ENCODE measurements around the gene STRN.
A peak's percentile ranks its signal among the peaks of the same experiment; 100 is the strongest.
"Not testable (repeated sequence)": the region's sequence is repeated elsewhere in the genome, so short reads cannot be mapped to it uniquely, and the experiment has no call there.

The STRN gene, protein sequence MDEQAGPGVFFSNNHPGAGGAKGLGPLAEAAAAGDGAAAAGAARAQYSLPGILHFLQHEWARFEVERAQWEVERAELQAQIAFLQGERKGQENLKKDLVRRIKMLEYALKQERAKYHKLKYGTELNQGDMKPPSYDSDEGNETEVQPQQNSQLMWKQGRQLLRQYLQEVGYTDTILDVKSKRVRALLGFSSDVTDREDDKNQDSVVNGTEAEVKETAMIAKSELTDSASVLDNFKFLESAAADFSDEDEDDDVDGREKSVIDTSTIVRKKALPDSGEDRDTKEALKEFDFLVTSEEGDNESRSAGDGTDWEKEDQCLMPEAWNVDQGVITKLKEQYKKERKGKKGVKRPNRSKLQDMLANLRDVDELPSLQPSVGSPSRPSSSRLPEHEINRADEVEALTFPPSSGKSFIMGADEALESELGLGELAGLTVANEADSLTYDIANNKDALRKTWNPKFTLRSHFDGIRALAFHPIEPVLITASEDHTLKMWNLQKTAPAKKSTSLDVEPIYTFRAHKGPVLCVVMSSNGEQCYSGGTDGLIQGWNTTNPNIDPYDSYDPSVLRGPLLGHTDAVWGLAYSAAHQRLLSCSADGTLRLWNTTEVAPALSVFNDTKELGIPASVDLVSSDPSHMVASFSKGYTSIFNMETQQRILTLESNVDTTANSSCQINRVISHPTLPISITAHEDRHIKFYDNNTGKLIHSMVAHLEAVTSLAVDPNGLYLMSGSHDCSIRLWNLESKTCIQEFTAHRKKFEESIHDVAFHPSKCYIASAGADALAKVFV

DNA sequence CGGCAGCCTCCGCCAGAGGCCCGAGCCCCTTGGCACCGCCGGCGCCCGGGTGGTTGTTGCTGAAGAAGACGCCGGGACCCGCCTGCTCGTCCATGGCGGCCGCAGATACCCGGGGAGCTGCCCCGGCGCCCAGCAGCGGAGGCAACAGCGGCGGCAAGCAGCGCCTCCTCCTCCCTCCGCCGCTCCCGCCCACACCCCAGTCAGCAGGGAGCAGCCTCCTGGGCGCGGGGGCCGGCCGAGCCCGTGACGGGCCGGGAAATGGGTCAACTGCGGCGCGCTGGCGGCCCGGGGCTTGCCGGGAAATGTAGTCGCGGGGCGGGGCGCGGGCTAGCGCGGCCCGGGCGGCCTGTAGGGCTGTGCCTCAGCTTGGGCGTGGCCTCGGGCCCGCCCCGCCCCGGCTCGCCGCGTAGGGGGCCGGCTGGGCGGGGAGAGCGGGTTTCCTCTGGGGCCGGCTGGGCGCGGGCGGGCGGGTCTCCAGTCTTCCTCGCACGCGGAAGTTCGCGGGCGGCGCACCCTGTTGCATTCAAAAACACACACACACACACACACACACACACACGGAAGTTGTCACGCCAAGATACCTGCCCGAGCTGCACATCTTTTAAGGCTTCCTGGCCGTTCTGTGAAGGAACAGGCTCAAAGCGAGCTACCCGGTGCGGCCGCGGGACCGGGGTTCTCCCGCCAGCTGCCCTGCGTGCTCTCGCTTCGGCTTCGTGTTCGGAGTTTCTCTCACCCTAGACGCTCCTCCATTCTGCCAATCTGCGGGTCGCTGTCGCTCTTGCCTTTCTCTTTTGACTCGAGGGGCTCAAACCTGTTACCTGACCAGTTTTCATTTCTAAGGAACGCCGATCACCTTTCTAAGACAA, at the start of gene STRN:
STRN (minus strand) TSS at position 167 of the 866 bp plus-strand sequence; CDS start at position 94, 73 bp downstream.
- FAIRE-seq = no peak

DNA sequence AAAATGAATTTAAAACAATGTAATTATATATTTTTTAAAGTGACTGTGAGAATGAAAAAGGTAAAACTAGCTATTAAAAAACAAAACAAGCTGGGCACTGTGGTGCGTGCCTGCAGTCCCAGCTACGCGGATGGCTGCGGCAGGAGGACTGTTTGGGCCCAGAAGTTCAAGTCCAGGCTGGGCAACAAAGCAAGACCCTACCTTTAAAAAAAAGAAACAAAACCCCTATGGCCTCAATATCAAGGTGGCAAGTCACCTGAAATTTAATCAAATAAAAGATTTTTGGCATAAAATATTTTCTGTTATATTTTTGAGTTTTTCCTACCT, 46.9 kb upstream of the STRN start:
- FAIRE-seq = no peak

DNA sequence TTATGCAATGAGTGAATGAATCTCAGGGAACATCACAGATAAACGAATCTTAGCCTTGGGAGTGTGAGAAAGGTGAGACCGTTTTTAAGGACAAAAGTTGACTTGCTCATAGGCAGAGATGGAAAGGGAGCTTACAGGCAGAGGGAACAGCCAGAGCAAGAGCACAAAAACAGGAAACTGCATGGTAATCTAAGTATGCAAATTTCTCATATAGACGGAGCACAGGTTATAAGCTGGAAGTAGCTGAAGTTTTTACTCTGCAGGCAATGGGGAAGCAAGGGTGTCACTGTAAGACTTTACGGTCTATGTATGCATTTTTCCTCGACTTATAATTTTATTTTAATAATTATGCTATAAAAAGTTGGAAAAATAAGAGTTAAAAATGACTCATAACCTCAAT, 44.8 kb upstream of the STRN start:
- FAIRE-seq = no peak

DNA sequence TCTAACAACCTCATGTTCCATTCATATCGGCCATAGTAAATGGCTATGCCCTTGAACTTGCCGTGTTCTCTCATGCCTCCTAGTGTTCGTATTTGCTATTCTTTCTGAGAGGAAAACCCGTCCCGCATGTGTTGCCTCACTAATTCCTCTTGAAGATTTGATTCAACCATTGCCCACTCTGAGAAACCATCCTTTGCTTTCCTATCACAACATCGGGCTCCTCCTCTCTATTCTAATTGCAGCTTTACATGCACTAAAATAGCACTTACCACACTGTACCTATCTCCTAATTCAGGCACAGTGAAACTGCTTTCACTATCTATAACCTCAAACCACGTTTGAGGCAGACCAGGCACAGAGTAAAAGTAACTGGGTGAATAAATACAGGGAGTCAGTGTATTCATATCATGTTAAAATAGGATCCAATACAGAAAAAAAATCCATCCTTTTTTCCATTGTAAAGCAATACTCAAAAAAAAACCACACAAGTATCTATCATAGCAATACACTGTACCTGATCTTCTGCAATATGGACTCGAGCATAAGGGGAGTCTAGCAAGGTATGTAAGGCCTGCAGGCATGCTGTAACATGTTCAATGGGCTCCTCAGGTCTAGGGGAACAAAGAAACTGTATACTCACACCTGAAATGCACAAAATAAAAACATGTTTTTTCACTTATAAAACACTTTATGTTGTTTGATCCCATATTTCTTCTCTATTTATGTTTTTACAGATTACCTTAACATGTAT, 39.0 kb upstream of the STRN start:
- FAIRE-seq = no peak

DNA sequence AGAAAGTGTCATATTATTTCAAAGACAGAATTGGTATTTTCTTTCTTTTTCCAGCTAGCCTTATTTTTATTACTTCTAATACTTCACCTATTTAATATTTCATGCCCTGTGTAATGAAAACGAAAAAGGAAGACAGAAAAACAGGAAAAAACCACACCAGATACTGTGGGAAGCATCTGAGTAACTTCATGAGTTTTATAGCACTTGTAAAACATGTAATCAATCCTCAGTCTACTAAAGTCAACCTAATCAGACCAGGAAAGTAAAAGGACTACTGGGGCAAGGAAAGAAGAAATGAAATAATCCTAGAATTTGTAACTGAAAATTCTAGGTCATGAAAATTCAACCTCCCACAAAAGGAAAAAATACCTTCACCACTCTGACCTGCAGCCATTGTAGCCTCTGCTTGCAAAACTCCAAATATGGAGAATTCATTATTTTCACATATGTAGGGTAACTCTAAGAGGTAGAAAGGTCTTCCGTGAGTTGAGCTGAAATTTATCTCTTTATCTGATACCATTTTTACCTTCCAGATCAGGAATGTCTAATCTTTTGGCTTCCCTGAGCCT, 34.7 kb upstream of the STRN start:
- FAIRE-seq = peak; percentile 42

DNA sequence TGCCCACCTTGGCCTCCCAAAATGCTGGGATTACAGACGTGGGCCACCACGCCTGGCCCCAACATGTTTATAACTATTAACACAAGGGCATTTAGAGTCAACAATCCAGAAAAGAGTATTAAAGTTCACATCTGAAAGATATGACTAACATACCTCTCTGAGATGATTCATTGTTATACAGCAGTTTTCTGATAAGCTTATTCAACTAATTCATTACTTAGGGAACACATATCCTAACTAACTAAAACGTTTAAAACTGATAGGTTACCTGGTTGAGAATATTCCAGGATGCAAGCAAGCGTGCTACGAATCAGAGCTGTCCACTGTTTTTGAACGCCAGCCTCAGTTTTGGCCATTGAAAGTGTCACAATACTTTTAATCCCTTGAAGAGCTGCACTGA, 34.0 kb upstream of the STRN start:
- FAIRE-seq = no peak

DNA sequence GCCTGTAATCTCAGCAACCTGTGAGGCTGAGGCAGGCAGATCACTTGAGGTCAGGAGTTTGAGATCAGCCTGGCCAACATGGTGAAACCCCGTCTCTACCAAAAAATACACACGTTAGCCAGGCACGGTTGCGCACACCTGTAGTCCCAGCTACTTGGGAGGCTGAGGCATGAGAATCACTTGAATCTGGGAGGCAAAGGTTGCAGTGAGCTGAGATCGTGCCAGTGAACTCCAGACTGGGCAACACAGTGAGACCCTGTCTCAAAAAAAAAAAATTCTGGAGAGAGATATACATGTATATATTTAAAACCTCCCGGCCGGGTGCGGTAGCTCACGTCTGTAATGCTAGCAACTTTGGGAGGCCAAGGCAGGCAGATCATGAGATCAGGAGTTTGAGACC, 33.1 kb upstream of the STRN start:
- not testable (repeated sequence) for FAIRE-seq

DNA sequence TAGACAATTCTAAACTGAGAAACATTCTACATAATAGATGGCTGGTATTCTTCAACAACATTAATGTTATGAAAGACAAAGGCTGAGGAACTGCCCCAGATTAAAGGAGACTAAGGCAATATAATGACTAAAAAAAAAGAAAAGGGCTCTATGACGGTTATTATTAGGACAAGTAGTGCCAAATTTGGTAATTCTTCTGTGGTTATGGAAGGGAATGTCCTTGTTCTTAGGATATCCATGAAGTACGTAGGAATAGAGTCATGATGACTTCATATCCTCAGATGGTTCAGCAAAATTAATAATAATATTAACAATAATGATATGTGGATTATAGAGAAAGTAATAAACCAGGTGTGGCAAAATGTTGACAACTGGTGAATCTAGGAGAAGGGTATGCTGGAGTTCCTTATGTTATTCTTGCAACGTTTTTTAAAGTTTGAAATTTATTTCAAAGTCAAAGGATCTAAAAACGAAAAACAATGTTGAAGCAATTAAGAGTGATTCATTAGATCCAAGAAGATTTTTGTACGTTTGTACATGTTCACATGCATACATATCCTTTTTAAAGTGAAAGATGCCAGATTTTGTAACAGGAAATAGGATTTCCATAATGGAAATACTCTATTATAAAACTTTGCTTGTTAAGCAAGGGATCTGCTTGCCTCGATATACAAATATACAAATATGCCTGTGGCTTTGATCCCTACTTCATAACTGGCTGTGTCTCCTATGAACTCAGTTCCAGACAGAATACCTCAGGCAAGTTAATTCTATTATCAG, 27.7 kb upstream of the STRN start:
- FAIRE-seq = no peak

DNA sequence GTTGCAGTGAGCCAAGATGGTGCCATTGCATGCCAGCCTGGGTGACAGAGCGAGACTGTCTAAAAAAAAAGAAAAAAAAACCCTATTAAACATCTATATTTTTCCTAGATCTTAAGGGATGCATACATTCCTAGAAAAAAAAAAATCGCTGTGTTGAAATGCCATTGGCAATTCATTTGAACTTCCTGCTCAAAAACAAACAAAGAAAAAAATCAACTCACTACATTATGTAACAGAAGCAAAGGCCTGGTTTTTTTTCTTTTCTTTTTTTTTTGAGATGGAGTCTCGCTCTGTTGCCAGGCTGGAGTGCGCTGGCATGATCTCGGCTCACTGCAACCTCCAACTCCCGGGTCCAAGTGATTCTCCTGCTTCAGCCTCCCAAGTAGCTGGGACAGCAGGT, 21.7 kb upstream of the STRN start:
- FAIRE-seq = no peak

DNA sequence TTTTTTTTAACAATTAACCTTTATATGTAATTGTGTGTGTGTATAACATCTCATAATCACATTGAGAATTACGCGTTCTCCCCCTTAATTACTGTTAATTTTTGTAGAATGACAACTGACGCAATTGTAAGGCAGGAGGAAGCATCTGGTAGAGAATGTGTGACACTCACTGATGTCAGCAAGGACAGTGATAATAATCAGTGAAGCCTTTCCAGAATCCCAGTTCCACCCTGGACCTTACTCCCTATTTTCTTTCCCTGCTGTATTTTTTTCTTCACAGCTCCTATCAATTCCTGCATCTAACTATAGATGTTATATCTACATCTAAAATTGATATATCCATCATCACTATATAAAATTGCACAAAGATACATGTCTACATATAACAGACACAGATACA, 16.1 kb upstream of the STRN start:
- FAIRE-seq = no peak

DNA sequence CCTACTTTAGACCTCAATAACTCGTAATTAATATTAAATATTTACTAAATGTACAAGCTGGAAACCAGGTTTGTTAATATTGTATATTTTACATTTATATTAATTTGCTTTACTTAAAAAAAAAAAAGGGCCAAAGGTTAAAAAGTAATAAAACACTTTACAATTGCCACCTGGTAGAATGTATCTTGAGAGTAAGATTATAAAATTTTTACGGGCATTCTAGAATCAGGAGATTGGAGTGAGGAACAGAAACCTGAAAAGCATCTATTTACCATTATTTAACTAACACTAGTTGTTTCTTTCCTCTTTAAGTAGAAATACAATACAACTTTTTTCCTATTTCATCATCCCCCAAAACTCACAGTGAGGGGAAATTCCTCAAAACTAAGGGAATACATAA, 15.6 kb upstream of the STRN start:
- peak; percentile 37 for FAIRE-seq

DNA sequence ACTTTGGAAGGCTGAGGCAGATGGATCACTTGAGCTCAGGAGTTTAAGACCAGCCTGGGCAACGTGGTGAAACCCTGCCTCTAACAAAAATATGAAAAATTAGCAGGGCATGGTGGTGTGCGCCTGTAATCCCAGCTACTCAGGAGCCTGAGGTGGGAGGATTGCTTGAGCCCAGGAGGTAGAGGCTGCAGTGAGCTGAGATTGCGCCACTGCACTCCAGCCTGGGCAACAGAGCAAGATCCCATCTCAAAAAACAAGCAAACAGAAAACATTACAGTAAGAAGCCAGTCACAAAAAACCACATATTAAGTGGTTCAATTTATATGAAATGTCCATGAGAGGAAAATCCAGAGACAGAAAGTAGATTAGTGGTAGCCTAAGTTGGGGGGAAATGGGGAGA, 12.7 kb upstream of the STRN start:
- FAIRE-seq = not testable (repeated sequence)

DNA sequence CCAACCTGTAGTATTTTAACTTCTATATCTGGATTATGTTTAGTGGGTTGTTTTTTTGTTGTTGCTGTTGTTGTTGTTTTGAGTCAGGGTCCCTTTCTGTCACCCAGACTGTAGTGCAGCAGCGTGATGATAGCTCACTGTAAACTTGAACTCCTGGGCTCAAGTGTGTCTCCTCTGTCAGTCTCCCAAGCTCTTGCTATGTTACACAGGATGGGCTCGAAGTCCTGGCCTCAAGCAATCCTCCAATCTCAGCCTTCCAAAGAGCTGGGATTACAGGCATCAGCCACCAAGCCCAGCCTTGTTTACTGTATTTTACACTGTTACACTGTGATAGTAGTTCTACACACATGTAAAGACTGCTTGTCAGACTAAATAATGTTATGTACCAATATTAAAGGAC, 9.7 kb upstream of the STRN start:
- no peak for FAIRE-seq

DNA sequence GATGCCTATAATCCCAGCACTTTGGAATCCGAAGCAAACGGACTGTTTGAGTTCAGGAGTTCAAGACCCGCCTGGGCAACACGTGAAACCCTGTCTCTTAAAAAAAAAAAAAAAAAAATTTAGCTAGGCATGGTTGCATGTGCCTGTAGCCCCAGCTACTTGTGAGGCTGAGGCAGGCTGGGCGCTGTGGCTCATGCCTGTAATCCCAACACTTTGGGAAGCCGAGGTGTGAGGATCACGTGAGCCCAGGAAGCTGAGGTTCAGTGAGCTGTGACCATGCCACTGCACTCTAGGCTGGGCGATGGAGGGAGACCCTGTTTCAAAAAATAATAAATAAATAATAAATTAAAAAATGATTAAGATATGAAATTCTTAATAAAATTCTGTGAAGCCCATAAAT, 9.0 kb upstream of the STRN start:
- no peak for FAIRE-seq

DNA sequence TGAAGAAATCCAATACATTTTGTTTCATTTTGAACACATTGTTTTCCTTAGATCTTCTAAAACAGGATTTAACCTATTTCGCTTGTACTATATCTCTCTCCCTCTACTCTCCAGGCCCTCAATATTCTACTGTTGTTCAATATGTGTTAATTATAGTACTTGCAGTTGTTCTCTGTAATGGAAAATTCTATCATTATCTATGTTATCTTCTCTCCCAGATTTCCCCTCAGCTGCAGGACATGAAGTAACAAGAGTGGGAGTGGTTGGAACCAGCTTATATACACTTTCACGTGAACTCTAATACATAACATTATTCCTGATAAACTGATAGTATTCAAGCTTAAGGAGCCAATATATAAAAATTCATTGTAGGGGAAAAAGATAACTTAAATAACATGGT, 7.0 kb upstream of the STRN start:
- FAIRE-seq = no peak

DNA sequence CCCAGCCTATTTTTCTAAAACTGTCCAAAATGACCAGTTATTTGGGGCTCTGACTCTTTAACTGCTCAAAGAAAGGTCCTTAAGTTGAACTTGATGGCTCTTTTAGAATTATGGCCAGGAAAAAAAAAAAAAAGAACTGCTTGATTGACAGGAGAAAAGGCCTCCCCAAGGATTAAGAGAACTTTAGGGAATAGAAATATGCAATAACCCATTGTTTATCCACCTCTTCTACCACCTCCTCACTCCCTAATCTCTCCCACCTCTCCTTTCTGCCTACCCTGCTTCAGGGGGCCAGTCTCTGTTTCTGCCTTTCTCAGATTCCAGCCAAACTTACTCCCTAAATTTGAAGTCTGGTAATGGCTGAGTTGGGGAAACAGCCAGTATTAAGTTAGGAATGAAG, 5.7 kb upstream of the STRN start:
- no peak for FAIRE-seq

DNA sequence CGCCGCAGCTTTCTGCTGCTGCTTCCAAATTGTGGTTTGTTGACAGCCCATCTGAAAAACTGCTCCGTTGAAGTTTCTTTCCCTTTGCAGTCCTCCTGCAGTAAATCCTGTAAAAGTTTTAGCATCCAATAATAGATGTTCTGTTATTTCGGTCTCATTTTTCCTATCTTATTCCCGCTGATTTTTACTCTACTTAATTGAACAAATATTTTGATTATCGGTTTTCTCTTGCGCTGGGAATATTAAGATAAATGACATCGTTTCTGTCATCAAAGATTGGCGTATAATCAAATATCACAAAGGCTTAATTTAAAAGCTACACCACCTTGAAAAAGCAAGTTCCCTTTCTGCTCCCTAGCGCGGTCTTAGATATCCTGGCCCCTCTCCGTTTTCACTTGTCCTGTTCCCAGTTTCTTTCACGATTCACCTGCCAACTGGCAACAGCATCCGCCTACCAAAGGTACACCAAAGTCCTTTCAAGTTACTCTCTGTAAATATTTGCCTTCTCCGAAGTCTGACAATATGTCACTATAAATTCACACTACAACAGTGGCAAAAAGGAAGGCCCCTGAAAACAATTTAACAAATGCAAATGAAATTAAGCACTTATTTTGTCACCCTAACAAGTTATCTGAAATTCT, 1.0 kb upstream of the STRN start:
- FAIRE-seq = no peak

DNA sequence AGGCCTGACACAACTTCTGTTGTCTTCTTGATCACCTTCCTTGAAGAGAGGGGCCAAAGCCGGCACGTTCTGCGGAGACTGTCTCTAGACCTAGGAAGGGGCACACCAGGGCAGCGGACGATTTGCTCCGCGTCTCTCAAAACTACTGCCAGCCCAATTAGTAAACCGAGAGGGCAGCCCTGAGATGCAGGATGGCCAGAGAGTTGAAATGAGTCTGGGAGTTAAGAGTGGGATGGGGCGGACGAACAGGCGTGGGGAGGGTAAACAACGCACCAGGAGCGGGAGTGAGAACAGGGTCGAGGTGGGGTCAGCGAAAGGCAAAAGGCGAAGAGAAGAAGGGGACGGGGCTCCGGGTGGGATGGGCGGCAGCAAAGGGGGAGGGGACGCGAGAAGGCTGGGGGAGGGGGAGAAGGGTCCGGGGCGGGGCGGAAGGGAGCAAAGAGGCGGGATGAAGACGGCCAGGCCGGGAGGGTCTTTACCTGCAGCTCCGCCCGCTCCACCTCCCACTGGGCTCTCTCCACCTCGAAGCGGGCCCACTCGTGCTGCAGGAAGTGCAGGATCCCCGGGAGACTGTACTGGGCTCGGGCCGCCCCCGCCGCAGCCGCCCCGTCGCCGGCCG, 476 bp downstream of the STRN start:
- FAIRE-seq = no peak

DNA sequence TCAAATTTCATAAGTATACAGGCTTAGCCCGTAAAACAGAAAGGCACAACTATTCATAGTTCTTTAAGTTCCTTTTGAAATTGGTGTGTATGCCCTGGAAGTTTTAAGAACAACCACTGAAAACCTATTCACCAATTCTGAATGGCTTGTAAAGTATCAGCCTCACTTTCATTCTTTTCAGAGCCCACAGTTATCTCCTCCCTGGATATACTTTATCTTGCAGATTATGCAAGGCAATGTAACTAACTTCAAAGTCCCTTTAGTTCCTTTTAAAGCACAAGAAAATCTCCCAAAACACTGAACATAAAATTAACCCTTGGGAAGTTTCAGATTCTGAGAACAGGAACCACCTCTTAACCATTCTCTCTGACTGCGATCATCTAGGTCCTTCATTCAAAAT, 1.1 kb downstream of the STRN start:
- FAIRE-seq = no peak

DNA sequence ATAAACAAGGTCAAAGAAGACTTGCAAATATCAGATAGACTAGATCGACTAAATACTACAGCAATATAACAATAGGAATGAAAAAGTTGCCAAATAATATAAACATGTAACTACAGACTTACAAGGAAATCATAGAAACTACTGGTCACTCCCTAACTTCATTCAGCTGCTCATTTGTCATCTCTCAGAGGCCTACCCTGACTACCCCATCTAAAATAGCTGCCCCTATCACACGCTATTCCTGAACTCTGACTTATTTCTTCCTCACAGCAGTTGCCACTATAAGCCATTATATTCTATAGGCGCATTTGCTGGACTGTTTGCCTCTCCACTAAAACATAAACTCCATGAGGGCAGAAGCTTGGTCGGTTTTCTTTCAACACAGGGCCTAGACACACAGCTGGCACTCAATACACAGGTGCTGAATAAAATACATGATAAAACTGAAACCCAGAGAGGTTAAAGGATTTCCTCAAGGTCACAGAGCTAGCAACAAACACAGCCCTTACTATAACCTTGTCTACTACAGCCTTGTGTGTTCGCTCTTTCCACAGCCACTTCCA, 1.8 kb downstream of the STRN start:
- FAIRE-seq = no peak
